GM21619 (cell line): ENCODE data around the gene CHGA.

Source experiments
- ATAC-seq: cut with Tn5 transposase; IDR thresholded peaks from one replicate; pipeline ENCODE4 v1.9.1; 2021; ENCODE audit not compliant: unreplicated experiment

CHGA gene

DNA sequence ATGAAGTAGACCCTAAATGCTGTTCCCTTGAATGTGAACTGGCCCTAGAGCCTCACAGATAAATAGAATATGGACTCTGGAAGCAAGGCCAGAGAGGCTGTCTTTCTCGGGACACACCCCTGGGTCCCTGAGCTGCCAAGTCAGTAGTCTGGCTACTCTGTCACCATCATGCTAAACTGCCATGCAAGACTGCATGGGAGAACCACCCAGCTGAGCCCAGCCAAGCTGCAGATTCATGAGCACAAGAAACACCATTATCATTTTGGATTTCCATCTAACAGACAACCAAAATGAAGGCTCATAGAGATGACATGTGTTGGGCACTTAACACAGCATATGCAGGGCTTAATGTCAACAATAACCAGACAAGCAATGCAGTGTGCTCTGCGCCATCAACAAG is 53.3 kb downstream of the CHGA start:
- ATAC-seq = no peak

DNA sequence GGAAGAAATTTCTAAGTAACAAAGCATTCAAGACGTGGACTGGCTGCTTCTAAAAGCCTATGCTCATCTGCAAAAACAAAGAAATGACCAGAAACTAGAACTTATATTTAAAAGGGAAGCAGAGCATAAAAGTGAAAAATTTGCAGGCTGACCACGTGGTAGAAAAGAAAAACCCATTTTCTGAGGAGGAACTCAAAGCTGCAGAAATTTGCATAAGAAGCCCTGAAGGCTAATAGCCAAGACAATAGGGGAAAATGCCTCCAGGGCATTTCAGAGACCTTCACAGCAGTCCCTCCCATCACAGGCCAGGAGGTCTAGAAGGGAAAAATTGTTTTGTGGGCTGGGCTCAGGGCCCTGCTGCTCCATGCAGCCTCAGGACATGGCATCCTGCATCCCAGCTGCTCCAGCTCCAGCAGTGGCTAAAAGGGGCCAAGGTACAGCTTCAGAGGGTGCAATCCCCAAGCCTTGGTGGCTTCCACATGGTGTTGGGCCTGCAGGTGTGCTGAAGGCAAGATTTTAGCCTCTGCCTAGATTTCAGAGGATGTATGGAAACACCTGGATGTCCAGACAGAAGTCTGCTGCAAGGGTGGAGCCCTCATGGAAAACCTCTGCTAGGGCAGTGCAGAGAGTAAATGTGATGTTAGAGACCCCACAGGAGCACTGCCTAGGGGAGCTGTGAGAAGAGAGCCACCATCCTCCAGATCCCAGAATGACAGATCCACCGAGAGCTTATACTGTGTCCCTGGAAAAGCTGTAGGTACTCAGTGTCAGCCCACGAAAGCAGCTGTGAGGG is 55.5 kb downstream of the CHGA start:
- no peak for ATAC-seq

DNA sequence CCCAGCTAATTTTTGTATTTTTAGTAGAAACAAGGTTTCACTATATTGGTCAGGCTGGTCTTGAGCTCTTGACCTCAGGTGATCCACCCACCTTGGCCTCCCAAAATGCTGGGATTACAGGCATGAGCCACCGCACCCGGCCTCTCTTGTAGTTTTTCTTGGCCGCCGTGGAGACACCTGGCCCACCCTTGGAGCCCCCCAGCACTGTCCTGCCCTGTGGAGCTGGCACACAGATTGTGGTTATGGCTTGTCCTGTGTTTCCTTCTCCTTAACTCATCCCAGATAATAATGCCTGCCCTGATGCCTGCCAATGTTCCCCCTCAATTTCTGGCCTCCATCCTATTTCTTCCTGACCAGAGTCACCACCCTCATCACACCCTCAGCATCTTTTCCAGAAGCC is 57.9 kb downstream of the CHGA start:
- ATAC-seq = no peak

DNA sequence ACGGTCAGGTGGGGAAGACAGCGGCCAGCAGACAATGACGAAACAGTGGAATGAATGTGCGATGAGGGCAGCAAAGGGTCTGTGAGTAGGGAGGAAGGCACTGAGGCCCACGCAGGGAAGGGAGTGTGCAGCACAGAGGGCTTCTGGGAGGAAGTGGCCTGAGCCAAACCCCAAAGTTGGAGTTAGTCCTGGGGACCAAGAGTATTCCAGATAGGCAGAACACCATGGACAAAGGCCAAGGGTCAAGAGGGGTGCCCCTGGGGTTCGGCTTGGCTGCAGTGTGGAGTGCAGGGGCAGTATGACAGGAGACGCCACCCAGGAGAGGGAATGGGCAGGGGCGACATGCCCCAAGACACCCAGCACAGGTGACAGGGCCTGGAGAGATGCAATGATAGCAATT is 58.8 kb downstream of the CHGA start:
- ATAC-seq = no peak

DNA sequence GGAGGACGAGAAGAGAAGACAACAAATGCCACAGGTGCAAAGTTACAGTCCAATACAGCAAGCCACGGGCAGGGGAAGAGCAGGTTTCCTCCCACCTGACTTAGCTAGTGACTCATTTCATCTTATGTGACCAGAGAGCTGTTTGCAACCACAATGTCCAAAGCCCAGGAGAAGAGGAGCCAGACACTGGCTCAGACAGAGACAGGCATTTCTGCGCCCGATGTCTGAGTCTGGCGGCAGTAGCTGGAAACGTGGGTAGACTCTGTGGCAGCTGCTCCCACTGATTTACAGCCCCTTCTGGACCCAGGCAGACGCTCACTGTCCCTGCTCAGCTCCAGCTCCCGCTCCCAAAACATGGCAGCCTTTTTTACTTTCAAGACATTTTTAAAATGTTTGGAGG is 60.0 kb downstream of the CHGA start:
- no peak for ATAC-seq

DNA sequence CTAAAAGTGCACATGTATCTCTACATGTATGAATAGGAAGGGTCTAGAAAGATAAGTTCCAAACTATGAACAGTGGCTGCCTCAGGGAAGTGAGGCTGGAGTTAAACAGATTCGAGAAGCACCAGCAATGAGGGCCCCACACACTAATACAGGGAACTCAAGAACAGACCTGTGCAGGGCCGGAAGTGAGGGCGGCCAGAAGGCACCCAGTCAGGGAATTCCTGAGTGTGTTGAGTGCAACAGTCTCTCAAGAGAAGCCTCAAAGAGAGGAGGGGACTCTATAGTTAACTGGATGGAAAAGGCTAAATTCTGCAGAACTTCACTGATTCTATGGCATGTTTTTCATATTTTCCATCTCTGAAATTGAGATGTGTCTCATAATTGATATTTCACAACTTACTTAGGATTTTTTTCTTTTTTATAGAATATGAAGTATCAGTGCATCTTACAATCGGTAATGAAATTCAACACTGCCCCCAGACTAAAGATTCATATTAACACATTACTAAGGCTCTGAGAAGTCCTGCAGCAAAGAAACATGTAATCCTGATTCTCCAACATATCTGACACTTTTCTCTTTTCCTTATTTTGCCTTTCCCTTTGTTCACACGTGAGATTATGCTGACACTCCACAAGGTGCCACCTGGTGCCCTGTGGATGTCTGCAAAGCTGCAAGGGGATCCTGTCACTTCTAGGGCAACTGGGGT is 61.3 kb downstream of the CHGA start:
- no peak for ATAC-seq
